ENCODE data around the gene MYBPH.

- TF ChIP-seq TSHZ2 (CRISPR knock-in tag; IDR thresholded peaks at IDR 0.05) (no peak), ZNF70 (CRISPR knock-in tag; IDR thresholded peaks at IDR 0.05) (no peak), ZFP3 (CRISPR knock-in tag; IDR thresholded peaks at IDR 0.05) (no peak)
These were observed 41.5 kb downstream of the MYBPH start for GRCh38 chr1:203133970-203134725.
